SJSA1 (cell line): Measurements from ENCODE around the gene MBP. TPM values are rescaled to one million over a fixed set of nuclear protein-coding genes. Genes with fewer than 3 reads are reported as not detected.

Experiments used
- DNase-seq, 2 experiments: peaks; one replicate each; pipeline ENCODE4 v3.0.0-alpha.2; 2015 to 2020; ENCODE audit warnings: low spot score in 2 of 2, low read depth in 1 of 2
- H3K27ac ChIP-seq: fragments of 250-450 bp; sonication (Bioruptor Pico); 2 replicates; pipeline ENCODE4 v1.5.1; 2020; ENCODE audit warnings: mild to moderate bottlenecking, moderate library complexity
- H3K27me3 ChIP-seq: fragments of 250-450 bp; sonication (Bioruptor Pico); replicated peaks from 2 replicates; pipeline ENCODE4 v1.5.1; 2020; ENCODE audit warnings: mild to moderate bottlenecking, moderate library complexity
- H3K36me3 ChIP-seq: fragments of 250-450 bp; sonication (Bioruptor Pico); 2 replicates; pipeline ENCODE4 v1.5.1; 2020; ENCODE audit warnings: mild to moderate bottlenecking
- H3K4me1 ChIP-seq: fragments of 250-450 bp; sonication (Bioruptor Pico); replicated peaks from 2 replicates; pipeline ENCODE4 v1.6.1; 2021; ENCODE audit warnings: mild to moderate bottlenecking
- H3K4me3 ChIP-seq: fragments of 250-450 bp; sonication (Bioruptor Pico); 2 replicates; pipeline ENCODE4 v1.5.1; 2020; ENCODE audit warnings: mild to moderate bottlenecking
- H3K9me3 ChIP-seq: fragments of 250-450 bp; sonication (Bioruptor Pico); replicated peaks from 2 replicates; pipeline ENCODE4 v1.5.1; 2020; ENCODE audit warnings: mild to moderate bottlenecking
- total RNA-seq: library from RNA; depleted of rRNA; stranded (reverse); fragments of >200 nt; shearing (Covaris generic); gene quantifications from 2 replicates; pipeline ENCODE4 v1.2.3, GENCODE V29; 2014; rRNA removed

MBP gene
- total RNA-seq = not detected in 2 replicates

DNA sequence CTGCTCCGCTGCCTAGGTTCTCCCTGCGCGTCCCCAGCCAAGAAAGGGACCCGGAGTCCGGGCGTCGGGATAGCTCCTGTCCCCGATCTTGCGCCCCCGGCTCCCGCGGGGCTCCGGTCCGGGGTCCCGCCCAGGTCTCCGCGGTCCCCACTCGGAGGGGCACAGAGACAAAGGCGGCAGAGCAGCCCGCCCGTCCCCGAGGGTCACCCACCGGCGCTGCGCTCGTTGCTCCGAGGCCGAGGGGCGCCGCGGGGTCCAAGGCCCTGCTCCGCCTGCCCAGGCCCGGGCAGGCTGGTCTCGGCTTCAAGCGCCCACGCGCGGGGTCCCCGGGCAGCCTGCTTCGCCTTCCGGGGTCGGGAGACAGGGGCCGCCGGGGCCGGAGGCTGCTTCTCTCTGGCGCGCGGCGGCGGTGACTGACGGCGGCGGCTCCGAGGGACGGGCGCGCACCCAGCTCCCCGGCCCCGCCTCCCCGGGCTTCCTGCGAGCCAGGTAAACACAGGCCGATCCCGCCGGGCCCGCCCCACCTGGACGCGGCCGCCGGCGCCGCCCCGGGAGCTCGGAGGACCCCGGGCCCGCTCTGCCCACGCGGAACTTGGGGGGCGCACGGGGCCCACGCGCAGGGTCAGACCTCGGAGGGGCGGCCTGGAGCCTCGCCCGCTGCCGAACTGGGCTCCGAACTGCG, at the start of gene MBP:
MBP (minus strand) TSS at position 415 of the 682 bp plus-strand sequence. CDS start 27,522 bp downstream, outside the sequence.
- no peak for DNase-seq
- no peaks in the 10 kb centered on the region for H3K9me3 ChIP-seq
- H3K4me1 ChIP-seq = peaks cover 22% of the 10 kb centered on the region
- H3K27ac ChIP-seq = no peak within 1 kb of the TSS
- H3K27me3 ChIP-seq = no peaks in the 10 kb centered on the region
- no peaks in the 10 kb centered on the region for H3K36me3 ChIP-seq
- no peak within 1 kb of the TSS for H3K4me3 ChIP-seq

- H3K9me3 ChIP-seq = no peaks in the 10 kb centered on the region; the same call in 1 of the 2 replicates
- H3K36me3 ChIP-seq = no peaks in the 10 kb centered on the region
- H3K27me3 ChIP-seq = no peaks in the 10 kb centered on the region
- H3K27ac ChIP-seq = no peak overlapping the region
- peaks cover 14% of the 10 kb centered on the region for H3K4me1 ChIP-seq
- no peak overlapping the region for H3K4me3 ChIP-seq
- no peak for DNase-seq
Observed at GRCh38 chr18:77181950-77182707, 49.5 kb upstream of the MBP start.

DNA sequence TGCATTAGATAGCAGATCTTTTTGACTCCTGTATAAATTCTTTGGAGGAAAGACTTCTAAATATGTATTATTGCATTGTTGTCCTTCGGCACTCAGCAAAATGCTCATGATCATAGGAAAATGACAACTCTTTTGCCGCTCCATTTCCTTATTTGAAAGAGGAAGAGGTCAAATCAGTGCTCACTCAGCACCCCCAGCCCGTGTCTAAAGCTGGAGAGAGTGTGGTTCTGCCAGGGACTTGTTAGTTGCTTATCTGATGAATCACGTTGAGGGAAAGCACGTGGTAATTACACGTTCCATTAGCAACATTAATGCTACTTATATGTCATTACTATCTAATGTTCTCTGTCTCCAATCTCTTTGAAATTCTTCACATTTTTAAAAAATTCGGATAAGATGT, 46.0 kb upstream of the MBP start:
- no peaks in the 10 kb centered on the region for H3K36me3 ChIP-seq
- DNase-seq = no peak

DNA sequence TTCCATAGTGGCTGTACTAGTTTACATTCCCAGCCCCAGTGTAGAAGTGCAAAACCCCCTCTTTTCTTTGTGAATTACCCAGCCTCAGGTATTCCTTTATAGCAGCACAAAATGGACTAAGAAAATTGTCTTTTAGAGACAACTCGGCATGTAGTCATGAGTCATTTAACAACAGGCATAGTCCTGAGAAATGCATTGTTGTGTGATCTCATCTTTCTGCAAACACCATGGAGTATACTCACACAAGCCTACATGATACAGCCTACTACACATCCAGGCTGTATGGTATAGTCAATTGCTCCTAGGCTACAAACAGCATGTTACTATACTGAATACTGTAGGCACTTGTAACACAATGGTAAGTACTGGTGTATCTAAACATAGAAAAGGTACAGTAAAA, 44.4 kb upstream of the MBP start:
- no peaks in the 10 kb centered on the region for H3K9me3 ChIP-seq
- H3K4me1 ChIP-seq = peaks cover 10% of the 10 kb centered on the region
- no peak overlapping the region; the same call in 1 of the 2 replicates for H3K27ac ChIP-seq
- H3K27me3 ChIP-seq = no peaks in the 10 kb centered on the region
- no peaks in the 10 kb centered on the region for H3K36me3 ChIP-seq
- no peak overlapping the region for H3K4me3 ChIP-seq
- peak in 1 of 2 experiments; percentile 41 for DNase-seq

More for the DNA sequence above, 46.0 kb upstream of the MBP start:
- Histone ChIP-seq H3K9me3 (no peaks in the 10 kb centered on the region), H3K4me1 (peaks cover 10% of the 10 kb centered on the region), H3K27me3 (no peaks in the 10 kb centered on the region), H3K4me3 (no peak overlapping the region), H3K27ac (no peak overlapping the region)

DNA sequence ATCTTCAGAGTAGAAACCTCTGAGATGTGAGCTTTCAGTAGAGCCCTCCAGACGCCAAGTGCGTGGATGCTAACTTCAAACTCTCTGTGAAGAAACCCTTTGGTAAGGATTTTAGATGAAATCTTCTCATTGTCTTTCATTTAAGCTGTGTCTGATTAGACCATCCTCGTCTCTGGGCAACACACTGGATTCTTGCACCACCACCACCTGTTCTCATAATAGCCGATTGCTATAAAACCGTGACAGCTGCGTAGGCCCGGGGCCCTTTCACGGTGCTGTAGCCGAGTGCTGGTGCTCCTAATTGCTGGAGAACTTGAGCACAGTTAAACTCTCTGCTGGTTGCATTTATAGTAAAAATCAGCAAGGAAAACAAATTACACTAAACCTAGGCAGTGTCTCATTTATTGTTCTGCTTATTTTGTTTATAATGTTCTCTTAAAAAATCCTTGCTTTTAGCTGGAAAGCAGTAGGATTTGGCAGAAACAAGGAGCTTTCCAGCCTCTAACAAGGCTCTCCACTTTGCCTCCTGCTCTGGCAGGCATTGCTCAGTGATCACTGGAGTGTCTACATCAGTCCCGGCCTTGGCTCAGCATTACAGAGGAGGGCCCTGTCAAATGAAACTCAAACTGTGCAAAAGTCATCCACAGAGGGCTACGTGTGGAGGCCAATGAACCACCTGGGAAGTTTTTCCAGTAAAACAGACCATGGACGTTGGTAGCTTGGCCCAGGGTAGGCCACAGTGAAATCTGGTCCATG, 40.9 kb upstream of the MBP start:
- peaks cover 10% of the 10 kb centered on the region for H3K4me1 ChIP-seq
- H3K27ac ChIP-seq = no peak overlapping the region
- no peaks in the 10 kb centered on the region for H3K9me3 ChIP-seq
- no peaks in the 10 kb centered on the region for H3K27me3 ChIP-seq
- DNase-seq = no peak
- H3K4me3 ChIP-seq = no peak overlapping the region
- no peaks in the 10 kb centered on the region for H3K36me3 ChIP-seq

GRCh38 chr18:77170890-77171410, 38.4 kb upstream of the MBP start:
- Histone ChIP-seq H3K27me3 (no peaks in the 10 kb centered on the region), H3K9me3 (no peaks in the 10 kb centered on the region), H3K4me1 (peaks cover 7% of the 10 kb centered on the region), H3K36me3 (no peaks in the 10 kb centered on the region), H3K27ac (no peak overlapping the region), H3K4me3 (no peak overlapping the region)
- DNase-seq = no peak

GRCh38 chr18:77168811-77169311, 36.3 kb upstream of the MBP start:
- Histone ChIP-seq H3K9me3 (no peaks in the 10 kb centered on the region), H3K27me3 (no peaks in the 10 kb centered on the region), H3K4me1 (peaks cover 13% of the 10 kb centered on the region), H3K27ac (no peak overlapping the region), H3K4me3 (no peak overlapping the region), H3K36me3 (no peaks in the 10 kb centered on the region)
- DNase-seq = no peak

- no peaks in the 10 kb centered on the region for H3K36me3 ChIP-seq
- H3K27ac ChIP-seq = no peak overlapping the region
- H3K27me3 ChIP-seq = no peaks in the 10 kb centered on the region
- DNase-seq = no peak
- H3K4me3 ChIP-seq = no peak overlapping the region
- peaks cover 20% of the 10 kb centered on the region for H3K4me1 ChIP-seq
- no peaks in the 10 kb centered on the region for H3K9me3 ChIP-seq
Observed at GRCh38 chr18:77167251-77167650, 34.7 kb upstream of the MBP start.

- Histone ChIP-seq H3K27ac (no peak overlapping the region), H3K9me3 (no peaks in the 10 kb centered on the region), H3K4me3 (no peak overlapping the region), H3K4me1 (peaks cover 28% of the 10 kb centered on the region), H3K36me3 (no peaks in the 10 kb centered on the region), H3K27me3 (no peaks in the 10 kb centered on the region)
- DNase-seq = no peak
Observed at GRCh38 chr18:77166523-77166922, 33.9 kb upstream of the MBP start.

- no peaks in the 10 kb centered on the region for H3K9me3 ChIP-seq
- H3K4me1 ChIP-seq = peaks cover 30% of the 10 kb centered on the region
- no peaks in the 10 kb centered on the region for H3K36me3 ChIP-seq
- H3K27ac ChIP-seq = no peak overlapping the region
- H3K4me3 ChIP-seq = no peak overlapping the region
- no peak for DNase-seq
- H3K27me3 ChIP-seq = no peaks in the 10 kb centered on the region
Observed at GRCh38 chr18:77165503-77166188, 33.1 kb upstream of the MBP start.

GRCh38 chr18:77164763-77165485, 32.3 kb upstream of the MBP start:
- no peak for DNase-seq
- Histone ChIP-seq H3K9me3 (no peaks in the 10 kb centered on the region), H3K4me1 (peaks cover 30% of the 10 kb centered on the region), H3K4me3 (no peak overlapping the region), H3K36me3 (no peaks in the 10 kb centered on the region), H3K27me3 (no peaks in the 10 kb centered on the region), H3K27ac (no peak overlapping the region)

GRCh38 chr18:77164026-77164425, 31.4 kb upstream of the MBP start:
- no peak for DNase-seq
- Histone ChIP-seq H3K9me3 (no peaks in the 10 kb centered on the region), H3K4me3 (no peak overlapping the region), H3K36me3 (no peaks in the 10 kb centered on the region), H3K27ac (no peak overlapping the region), H3K27me3 (no peaks in the 10 kb centered on the region), H3K4me1 (peaks cover 30% of the 10 kb centered on the region)
